ENCODE data around the gene CDK5RAP2.

Gene CDK5RAP2

GRCh38 chr9:120351106-120351505 is 228.9 kb downstream of the CDK5RAP2 start:
- DNase-seq (ENCODE audit: low read depth): no peak

GRCh38 chr9:120350596-120350995 is 229.4 kb downstream of the CDK5RAP2 start:
- no peak for DNase-seq (ENCODE audit: low read depth)

GRCh38 chr9:120348951-120349429 is 231.0 kb downstream of the CDK5RAP2 start:
- no peak for DNase-seq (ENCODE audit: low read depth)

DNA sequence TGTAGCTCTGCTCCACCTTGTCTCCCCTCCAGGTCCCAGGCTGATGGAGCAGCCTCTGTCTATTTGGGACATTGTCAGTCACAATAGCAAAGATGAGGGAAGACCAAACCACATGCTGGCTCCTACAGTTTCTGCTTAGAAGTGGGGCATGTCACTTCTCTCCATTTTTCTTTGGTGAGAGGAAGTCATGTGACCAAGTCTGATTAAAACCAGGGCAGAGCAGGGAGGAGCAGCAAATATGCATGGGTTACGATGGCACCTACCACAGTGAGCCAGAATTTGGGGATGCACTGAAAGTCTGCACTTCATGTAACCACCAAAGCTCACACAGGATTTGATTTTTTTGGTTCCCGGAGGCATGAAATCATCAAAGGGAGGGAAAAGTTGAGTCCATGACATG is 234.6 kb downstream of the CDK5RAP2 start:
- no peak for DNase-seq (ENCODE audit: low read depth)

DNA sequence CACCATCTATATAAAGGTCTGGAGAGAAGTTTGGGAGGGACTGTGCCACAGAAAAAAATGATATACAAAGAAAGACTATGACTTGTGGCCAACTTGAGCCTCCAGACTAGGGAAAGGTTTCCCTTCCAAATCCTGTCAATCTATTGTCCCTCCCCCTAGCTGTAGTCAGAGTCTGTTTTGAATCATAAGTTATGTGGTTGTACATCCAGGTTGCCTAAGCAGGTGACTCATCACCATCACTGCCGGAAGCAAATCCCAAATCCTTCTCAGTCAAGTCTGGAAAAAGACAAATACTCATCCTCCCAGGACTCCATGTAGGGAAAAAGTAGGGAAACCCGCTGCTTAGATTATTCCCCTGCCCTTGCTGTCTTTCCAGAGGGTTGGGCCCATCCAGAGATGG is 235.7 kb downstream of the CDK5RAP2 start:
- no peak for DNase-seq (ENCODE audit: low read depth)

GRCh38 chr9:120343416-120343815 is 236.6 kb downstream of the CDK5RAP2 start:
- DNase-seq (ENCODE audit: low read depth): no peak

All from stimulated activated CD8-positive, alpha-beta memory T cell treated with anti-CD3 and anti-CD28 coated beads, Interleukin-12 subunit alpha, Interleukin-12 subunit beta, amount 100 ng/mL, for 4 hours (primary cell).